Breast epithelium (tissue), 3 donors: ENCODE results near the gene GLIPR1.

ENCODE experiments used
- POLR2AphosphoS5 ChIP-seq, 3 donors: sonication (generic); formaldehyde crosslinking; IDR thresholded peaks; one replicate each; pipeline ENCODE4 v1.6.1; 2017; ENCODE audit warnings: antibody characterized with exemption in 3 of 3
- TF ChIP-seq, protein P1 (sequence below), 3 donors: fragments of 450-650 bp; IDR thresholded peaks; one replicate each; pipeline ENCODE4 v1.5.1; 2016 to 2017; ENCODE audit warnings: antibody characterized with exemption in 3 of 3, mild to moderate bottlenecking in 3 of 3, moderate library complexity in 3 of 3

DNA sequence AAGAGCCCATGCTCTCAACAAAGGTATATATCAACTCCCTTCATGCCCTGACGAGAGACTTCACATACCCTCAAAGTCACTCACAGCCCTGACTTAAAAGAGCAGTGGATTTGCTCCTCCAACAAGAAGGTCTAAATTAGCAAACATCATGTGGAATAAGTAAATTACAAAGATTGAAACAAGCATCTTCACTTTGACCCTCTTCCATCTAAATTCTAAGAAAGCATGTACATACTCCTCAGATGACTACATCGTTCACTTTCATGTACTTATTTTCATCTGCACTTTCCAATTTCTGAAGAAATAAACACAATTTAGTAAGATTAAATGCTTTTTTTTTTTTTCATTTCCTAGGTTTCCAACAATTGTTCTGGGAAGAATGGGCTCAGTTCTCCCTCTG, 69.4 kb downstream of the GLIPR1 start:
- no peak for TF ChIP-seq POLR2AphosphoS5 (IDR thresholded peaks at IDR 0.05)
- TF ChIP-seq, protein P1, sequence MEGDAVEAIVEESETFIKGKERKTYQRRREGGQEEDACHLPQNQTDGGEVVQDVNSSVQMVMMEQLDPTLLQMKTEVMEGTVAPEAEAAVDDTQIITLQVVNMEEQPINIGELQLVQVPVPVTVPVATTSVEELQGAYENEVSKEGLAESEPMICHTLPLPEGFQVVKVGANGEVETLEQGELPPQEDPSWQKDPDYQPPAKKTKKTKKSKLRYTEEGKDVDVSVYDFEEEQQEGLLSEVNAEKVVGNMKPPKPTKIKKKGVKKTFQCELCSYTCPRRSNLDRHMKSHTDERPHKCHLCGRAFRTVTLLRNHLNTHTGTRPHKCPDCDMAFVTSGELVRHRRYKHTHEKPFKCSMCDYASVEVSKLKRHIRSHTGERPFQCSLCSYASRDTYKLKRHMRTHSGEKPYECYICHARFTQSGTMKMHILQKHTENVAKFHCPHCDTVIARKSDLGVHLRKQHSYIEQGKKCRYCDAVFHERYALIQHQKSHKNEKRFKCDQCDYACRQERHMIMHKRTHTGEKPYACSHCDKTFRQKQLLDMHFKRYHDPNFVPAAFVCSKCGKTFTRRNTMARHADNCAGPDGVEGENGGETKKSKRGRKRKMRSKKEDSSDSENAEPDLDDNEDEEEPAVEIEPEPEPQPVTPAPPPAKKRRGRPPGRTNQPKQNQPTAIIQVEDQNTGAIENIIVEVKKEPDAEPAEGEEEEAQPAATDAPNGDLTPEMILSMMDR (IDR thresholded peaks at IDR 0.05) = no peak
